Measurements from ENCODE around the gene FOXP1.

The FOXP1 gene

DNA sequence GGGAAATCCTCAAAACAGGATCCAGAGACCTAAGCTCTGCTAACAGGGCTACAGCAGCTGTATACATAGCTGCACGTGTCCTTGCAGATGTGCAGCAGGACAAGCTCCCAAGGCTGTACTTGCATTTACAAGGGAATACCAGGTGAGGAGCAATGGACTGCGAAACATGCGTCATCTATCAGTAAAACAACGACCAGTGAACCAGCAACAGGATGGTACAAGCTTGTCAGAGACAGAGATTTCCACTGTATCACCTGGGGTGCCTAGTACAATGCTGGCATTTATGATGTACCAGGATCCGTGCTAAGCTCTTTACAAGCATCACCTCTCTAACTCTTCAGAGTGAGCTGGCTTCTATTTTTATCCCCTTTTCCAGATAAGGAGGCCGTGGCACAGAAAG is 227.3 kb downstream of the FOXP1 start:
- DNase-seq (ENCODE audit: low read depth in 2 of 2) = no peak
- no peak overlapping the region for H3K4me3 ChIP-seq (replicated peaks in 1 of 2; ENCODE audit: low read depth in 2 of 2, low read length in 2 of 2)
- TF ChIP-seq CTCF (IDR thresholded peaks at IDR 0.05; ENCODE audit: low read depth, low read length) = no peak

GRCh38 chr3:71355862-71356261 is 227.7 kb downstream of the FOXP1 start:
- TF ChIP-seq CTCF (IDR thresholded peaks at IDR 0.05; ENCODE audit: low read depth, low read length) = no peak
- DNase-seq (ENCODE audit: low read depth in 2 of 2) = no peak
- no peak overlapping the region for H3K4me3 ChIP-seq (replicated peaks in 1 of 2; ENCODE audit: low read depth in 2 of 2, low read length in 2 of 2)

DNA sequence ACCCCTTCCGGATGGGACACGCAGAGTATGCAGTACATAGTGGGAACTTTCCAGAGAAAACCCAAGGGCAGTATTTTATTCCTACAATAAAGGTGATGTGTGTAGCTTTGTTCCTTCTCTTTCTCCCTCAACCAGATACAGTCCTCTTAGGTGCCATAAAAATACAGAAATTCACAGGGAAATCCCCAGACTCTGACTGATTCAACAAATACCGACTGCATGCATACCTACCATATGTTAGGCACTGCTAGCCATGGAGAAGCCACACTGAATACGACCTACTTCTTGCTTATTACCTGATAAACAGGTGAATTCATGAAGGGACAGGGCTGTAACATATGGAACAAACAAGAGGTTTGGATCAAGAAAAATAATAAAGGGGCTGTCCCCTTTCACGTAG is 228.5 kb downstream of the FOXP1 start:
- DNase-seq (ENCODE audit: low read depth in 2 of 2) = no peak
- no peak for TF ChIP-seq CTCF (IDR thresholded peaks at IDR 0.05; ENCODE audit: low read depth, low read length)
- no peak overlapping the region for H3K4me3 ChIP-seq (replicated peaks in 1 of 2; ENCODE audit: low read depth in 2 of 2, low read length in 2 of 2)

GRCh38 chr3:71351403-71352149 is 232.0 kb downstream of the FOXP1 start:
- no peak for DNase-seq (ENCODE audit: low read depth in 2 of 2)
- H3K4me3 ChIP-seq (replicated peaks in 1 of 2; ENCODE audit: low read depth in 2 of 2, low read length in 2 of 2) = no peak overlapping the region
- TF ChIP-seq CTCF (IDR thresholded peaks at IDR 0.05; ENCODE audit: low read depth, low read length) = no peak

DNA sequence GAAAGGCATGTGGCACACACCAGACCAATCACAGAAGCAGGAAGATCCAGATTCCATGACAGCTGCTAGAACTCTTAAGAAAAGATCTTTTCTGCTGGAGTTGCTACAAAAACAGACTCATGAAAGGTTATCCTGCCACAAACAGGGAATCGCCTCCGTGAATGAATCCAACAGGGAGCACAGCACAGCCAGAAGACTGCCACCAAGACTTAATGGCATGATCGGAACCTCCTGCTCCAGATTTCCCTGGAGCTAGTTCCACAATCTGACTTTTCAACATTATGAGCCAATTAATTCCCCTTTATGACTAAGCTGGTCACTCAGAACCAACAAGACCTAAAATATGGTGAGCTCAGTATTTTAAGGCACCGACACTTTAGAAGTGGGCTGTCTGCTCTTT is 232.5 kb downstream of the FOXP1 start:
- no peak overlapping the region for H3K4me3 ChIP-seq (replicated peaks in 1 of 2; ENCODE audit: low read depth in 2 of 2, low read length in 2 of 2)
- DNase-seq (ENCODE audit: low read depth in 2 of 2) = no peak
- no peak for TF ChIP-seq CTCF (IDR thresholded peaks at IDR 0.05; ENCODE audit: low read depth, low read length)

DNA sequence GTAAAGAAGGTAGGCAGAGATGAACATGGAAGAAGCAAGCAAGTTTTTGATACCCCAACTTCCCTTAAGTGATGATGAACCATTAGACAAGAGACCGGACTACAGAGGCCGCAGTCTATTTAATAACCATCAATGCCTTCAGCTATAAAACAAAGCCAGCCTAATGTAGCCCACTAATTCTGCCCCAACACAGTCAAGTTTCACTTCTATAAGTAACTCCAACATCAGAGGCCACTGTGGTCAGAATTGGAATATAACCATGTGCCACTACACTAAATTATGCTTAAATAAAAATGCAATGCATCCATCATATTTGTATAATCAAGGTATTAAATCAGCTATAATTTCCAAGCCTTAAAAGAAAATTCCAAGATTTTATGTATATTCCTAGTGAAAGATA is 234.7 kb downstream of the FOXP1 start:
- no peak for TF ChIP-seq CTCF (IDR thresholded peaks at IDR 0.05; ENCODE audit: low read depth, low read length)
- DNase-seq (ENCODE audit: low read depth in 2 of 2) = no peak
- no peak overlapping the region for H3K4me3 ChIP-seq (replicated peaks in 1 of 2; ENCODE audit: low read depth in 2 of 2, low read length in 2 of 2)

Data from cardiac fibroblast (primary cell).